ENCODE data around the gene MAPKAP1. TPM values are rescaled to one million over a fixed set of nuclear protein-coding genes. Genes with fewer than 3 reads are reported as not detected.

MAPKAP1 gene
- total and polyA plus RNA-seq, 9 of the 15 experiments (the other 6 are each of a cell fraction or from before 2014, with no cell fraction given), result 2.6 to 82.1 (median 61.1) TPM

GRCh38 chr9:125409637-125410521 lies 297.1 kb downstream of the MAPKAP1 start (continued):
- 0 out of 2 replicates have a peak, but pooled peaks have one; percentile 8 for TF ChIP-seq ZNF609 (CRISPR knock-in tag; IDR thresholded peaks at IDR 0.05; ENCODE audit: borderline replicate concordance)
- no peak for TF ChIP-seq PHB (CRISPR knock-in tag; IDR thresholded peaks at IDR 0.05)
- TF ChIP-seq CBFA2T3 (IDR thresholded peaks at IDR 0.05), result no peak
- no peak for TF ChIP-seq EZH2 (IDR thresholded peaks at IDR 0.05; ENCODE audit: borderline replicate concordance, low read depth, low read length)
- TF ChIP-seq KAT7 (CRISPR knock-in tag; IDR thresholded peaks at IDR 0.05; ENCODE audit: borderline replicate concordance), result no peak
- no peak for TF ChIP-seq ZNF146 (CRISPR knock-in tag; IDR thresholded peaks at IDR 0.05; ENCODE audit: unreplicated experiment)
- no peak for TF ChIP-seq ZNF778 (CRISPR knock-in tag; IDR thresholded peaks at IDR 0.05)
- TF ChIP-seq ZNF766 (CRISPR knock-in tag; conservative IDR thresholded peaks at IDR 0.05), result no peak
- TF ChIP-seq E2F5 (CRISPR knock-in tag; IDR thresholded peaks at IDR 0.05), result no peak; the same call in 1 of the 2 replicates
- TF ChIP-seq TOE1 (IDR thresholded peaks at IDR 0.05; ENCODE audit: borderline replicate concordance), result peak; percentile 79
- no peak for TF ChIP-seq TOE1 (CRISPR knock-in tag; IDR thresholded peaks at IDR 0.05; ENCODE audit: borderline replicate concordance, low read depth)
- TF ChIP-seq KLF6 (CRISPR knock-in tag; IDR thresholded peaks at IDR 0.05; ENCODE audit: borderline replicate concordance), result no peak
- peak; percentile 95 for TF ChIP-seq HBP1 (CRISPR knock-in tag; IDR thresholded peaks at IDR 0.05)
- no peak for TF ChIP-seq SNAPC5 (CRISPR knock-in tag; IDR thresholded peaks at IDR 0.05)
- peak; percentile 73; the same call in 1 of the 2 replicates for TF ChIP-seq PHB2 (IDR thresholded peaks at IDR 0.05; ENCODE audit: low read depth)
- no peak for TF ChIP-seq ZNF133 (CRISPR knock-in tag; IDR thresholded peaks at IDR 0.05)
- no peak for TF ChIP-seq ETV1 (tag; conservative IDR thresholded peaks at IDR 0.05; ENCODE audit: low read depth)

Data from K562 (cell line).